Erythroblast (primary cell): ENCODE results near the gene LHX4.

Experiments used
- GATA1 ChIP-seq: IDR thresholded peaks from 2 replicates; pipeline ENCODE4 v1.6.1; 2011; ENCODE audit warnings: low read depth, mild to moderate bottlenecking, control low read depth, low read length, moderate library complexity
- POLR2A ChIP-seq: IDR thresholded peaks from 2 replicates; pipeline ENCODE4 v1.6.1; 2011; ENCODE audit warnings: mild to moderate bottlenecking, low read length

DNA sequence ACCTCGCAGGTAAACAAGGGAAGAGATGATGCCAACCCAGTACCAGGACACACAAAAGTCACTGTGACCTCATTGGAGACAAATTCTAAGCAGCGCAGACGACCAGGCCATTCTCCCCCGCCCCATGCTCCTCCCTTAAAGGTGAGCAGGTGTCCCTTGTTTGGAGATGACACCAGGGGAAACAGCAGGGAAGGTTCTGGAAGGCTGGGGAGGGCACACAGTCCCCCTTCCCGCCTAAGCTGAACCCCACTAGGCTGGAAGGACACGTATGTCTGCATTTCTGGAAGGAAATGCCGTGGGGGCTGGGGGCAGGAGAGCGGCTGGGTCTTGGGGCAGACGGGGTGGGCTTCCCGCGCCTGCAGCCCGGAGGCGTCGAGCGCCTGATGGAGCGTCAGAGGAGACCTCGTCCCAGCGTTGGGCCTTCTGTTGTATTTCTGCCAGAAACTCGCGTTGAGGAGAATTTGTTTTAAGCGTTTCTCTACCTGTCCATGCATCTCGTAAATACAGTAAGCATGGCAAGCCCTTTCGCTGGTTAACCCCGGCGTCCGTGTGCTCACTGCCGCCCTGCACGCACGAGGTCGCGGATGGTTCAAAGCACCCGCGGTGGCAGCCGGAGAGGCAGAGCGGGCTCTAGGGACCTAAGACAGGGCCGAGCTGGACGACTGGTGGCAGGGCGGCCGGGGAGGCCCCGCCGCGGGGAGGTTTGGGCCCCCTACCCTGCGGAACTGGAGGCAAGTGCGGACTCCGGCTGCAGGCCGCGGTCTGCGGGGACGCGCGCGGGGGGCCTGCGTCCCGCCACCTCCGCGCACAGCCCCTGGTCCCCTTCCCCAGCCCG, 1.2 kb upstream of the LHX4 start:
- TF ChIP-seq POLR2A (no peak), GATA1 (no peak)
